ENCODE results near the gene RRM2.
"Not testable (repeated sequence)": the region's sequence is repeated elsewhere in the genome, so short reads cannot be mapped to it uniquely, and the experiment has no call there.

Gene RRM2

DNA sequence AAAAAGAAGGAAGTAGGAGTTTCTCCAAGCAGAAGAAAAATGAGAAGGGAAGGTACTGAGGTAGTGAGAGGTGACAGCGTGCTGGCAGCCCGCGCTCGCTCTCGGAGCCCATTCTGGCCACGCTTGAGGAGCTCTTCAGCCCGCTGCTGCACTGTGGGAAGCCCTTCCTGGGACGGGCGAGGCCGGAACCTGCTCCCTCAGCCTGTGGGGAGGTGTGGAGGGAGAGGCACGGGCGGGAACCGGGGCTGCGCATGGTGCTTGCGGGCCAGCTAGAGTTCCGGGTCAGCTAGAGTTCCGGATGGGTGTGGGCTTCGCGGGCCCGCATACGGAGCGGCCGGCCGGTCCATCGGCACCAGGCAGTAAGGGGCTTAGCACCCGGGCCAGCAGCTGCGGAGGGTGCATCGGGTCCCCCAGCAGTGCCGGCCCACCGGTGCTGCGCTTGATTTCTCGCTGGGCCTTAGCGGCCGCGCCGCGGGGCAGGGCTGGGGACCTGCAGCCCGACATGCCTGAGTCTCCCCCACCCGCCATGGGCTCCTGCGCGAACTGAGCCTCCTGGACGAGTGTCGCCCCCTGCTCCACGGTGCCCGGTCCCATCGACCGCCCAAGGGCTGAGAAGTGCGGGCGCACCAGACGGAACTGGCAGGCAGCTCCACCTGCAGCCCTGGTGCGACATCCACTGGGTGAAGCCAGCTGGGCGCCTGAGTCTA is 31.2 kb upstream of the RRM2 start:
- DNase-seq (ENCODE audit: insufficient read length, low spot score): no peak
- TF ChIP-seq CTCF (IDR thresholded peaks at IDR 0.05; ENCODE audit: insufficient read depth, missing control alignments): no peak
- FAIRE-seq: no peak

DNA sequence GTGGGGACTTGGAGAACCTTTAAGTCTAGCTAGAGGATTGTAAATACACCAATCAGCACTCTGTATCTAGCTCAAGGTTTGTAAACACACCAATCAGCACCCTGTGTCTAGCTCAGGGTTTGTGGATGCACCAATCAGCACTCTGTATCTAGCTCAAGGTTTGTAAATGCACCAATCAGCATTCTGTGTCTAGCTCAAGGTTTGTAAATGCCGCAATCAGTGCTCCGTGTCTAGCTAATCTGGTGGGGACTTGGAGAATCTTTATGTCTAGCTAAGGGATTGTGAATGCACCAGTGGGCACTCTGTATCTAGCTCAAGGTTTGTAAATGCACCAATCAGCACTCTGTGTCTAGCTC is 30.7 kb upstream of the RRM2 start:
- FAIRE-seq; DNase-seq (ENCODE audit: insufficient read length, low spot score): not testable (repeated sequence)

GRCh38 chr2:10094271-10094814 is 28.2 kb upstream of the RRM2 start:
- peak; percentile 8 for TF ChIP-seq CTCF (IDR thresholded peaks at IDR 0.05; ENCODE audit: insufficient read depth, missing control alignments)
- DNase-seq (ENCODE audit: insufficient read length, low spot score) (peak; percentile 60), FAIRE-seq (no peak)

DNA sequence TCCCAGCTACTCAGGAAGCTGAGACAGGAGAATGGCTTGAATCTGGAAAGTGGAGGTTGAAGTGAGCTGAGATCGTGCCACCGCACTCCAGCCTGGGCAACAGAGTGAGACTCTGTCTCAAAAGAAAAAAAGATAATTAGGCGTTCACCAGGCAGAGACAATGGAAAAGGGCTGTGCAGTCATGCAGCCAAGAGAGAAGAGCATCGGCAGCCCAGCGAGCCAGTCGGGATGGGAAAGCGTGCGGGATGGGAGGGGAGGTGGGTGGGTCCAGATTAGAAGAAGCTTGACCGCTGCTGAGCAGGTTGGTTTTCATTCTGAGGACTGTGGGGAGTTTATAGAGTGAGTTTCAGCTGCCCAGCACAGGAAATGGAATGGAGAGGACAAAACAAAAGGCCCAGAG is 27.4 kb upstream of the RRM2 start:
- DNase-seq (ENCODE audit: insufficient read length, low spot score): no peak
- no peak for FAIRE-seq
- no peak for TF ChIP-seq CTCF (IDR thresholded peaks at IDR 0.05; ENCODE audit: insufficient read depth, missing control alignments)

- no peak for FAIRE-seq
- DNase-seq (ENCODE audit: insufficient read length, low spot score): no peak
These were observed 25.9 kb upstream of the RRM2 start for GRCh38 chr2:10096641-10097040.

DNA sequence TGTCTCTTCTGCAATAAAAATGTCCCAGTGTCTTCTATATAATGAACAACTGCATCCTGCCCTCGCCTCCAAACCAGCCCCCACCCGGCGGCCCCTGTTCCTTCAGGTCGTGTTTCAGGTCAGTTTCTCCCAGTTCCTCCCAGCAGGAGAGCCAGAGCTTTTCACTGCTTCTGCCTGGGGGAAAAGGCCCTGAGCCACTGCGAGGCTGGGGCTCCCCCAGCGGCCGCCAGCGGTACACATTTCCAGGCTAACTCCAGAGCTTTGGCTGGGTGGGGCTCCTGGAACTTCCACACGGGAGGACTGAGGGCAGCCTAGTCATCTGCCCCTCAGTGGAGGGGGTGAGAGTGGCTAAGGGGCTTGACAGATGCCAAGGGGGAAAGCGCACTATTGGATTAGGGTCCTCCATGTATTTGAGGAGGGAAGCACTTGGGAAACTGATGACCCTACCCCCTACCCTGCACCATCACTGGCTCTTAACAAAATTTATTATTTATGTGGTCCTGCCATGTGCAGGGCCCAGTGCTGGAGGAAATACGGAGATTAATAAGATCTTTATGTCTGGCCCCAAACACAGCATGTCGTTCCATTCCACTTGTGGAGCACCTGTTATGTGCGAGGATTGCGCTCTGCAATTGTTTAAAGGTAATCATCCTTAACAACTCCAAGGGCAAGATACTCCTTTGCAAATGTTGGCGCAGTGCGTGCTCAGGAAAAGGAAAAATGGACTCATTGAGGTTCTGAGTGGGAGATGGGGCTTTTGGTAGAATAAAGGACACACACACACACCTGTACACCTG is 25.0 kb upstream of the RRM2 start:
- FAIRE-seq (no peak), DNase-seq (ENCODE audit: insufficient read length, low spot score) (peak; percentile 86)
- TF ChIP-seq CTCF (IDR thresholded peaks at IDR 0.05; ENCODE audit: insufficient read depth, missing control alignments): peak; percentile 86

More at GRCh38 chr2:10096641-10097040, 25.9 kb upstream of the RRM2 start:
- no peak for TF ChIP-seq CTCF (IDR thresholded peaks at IDR 0.05; ENCODE audit: insufficient read depth, missing control alignments)

GRCh38 chr2:10101491-10101890 is 21.0 kb upstream of the RRM2 start:
- no peak for TF ChIP-seq CTCF (IDR thresholded peaks at IDR 0.05; ENCODE audit: insufficient read depth, missing control alignments)
- no peak for FAIRE-seq

More at GRCh38 chr2:10101491-10101890, 21.0 kb upstream of the RRM2 start:
- no peak for DNase-seq (ENCODE audit: insufficient read length, low spot score)
